Calu3 (cell line): Measurements from ENCODE around the gene PCNX1. TPM values are rescaled to one million over a fixed set of nuclear protein-coding genes. Genes with fewer than 3 reads are reported as not detected.

Experiments used
- BruUV-seq: library from RNA; stranded (reverse); fragments of 400-500 nt; replicated peaks from 2 replicates; lab custom pipeline; 2021; lab: Mats Ljungman, UMichigan
- CTCF ChIA-PET: fragments of 300-600 bp; sonication (Branson Sonifier 250); formaldehyde crosslinking; loops from one replicate; lab custom pipeline; 2022; ENCODE audit warnings: antibody characterized with exemption; lab: Charles Lee
- DNase-seq: peaks from one replicate; pipeline ENCODE4 v3.0.0; 2022
- H3K27ac Mint-ChIP-seq: one replicate; pipeline ENCODE4 v1.8.0; 2022; ENCODE audit warnings: mixed read lengths; ENCODE audit not compliant: unreplicated experiment
- H3K27me3 Mint-ChIP-seq: one replicate; pipeline ENCODE4 v1.8.0; 2022; ENCODE audit warnings: mixed read lengths; ENCODE audit not compliant: unreplicated experiment
- H3K36me3 Mint-ChIP-seq: one replicate; pipeline ENCODE4 v1.8.0; 2022; ENCODE audit warnings: mild to moderate bottlenecking, moderate library complexity, mixed read lengths; ENCODE audit not compliant: insufficient read depth, unreplicated experiment
- H3K4me1 Mint-ChIP-seq: one replicate; pipeline ENCODE4 v1.8.0; 2022; ENCODE audit warnings: mild to moderate bottlenecking, low read depth, mixed read lengths; ENCODE audit not compliant: unreplicated experiment
- H3K4me3 Mint-ChIP-seq: one replicate; pipeline ENCODE4 v1.8.0; 2022; ENCODE audit warnings: mild to moderate bottlenecking, low read depth, moderate library complexity, mixed read lengths; ENCODE audit not compliant: unreplicated experiment
- H3K9me3 Mint-ChIP-seq: one replicate; pipeline ENCODE4 v1.8.0; 2022; ENCODE audit warnings: low read depth, mixed read lengths; ENCODE audit not compliant: unreplicated experiment
- intact Hi-C: fragments of 100-400 bp; cut with micrococcal nuclease; formaldehyde crosslinking; loops from one replicate; pipeline ENCODE4 v1.10.0; 2022; ENCODE audit not compliant: unreplicated experiment
- total RNA-seq: library from RNA; stranded (reverse); gene quantifications from 2 replicates; pipeline ENCODE4 v1.2.3, GENCODE V29; 2022
- TF ChIP-seq, protein P1 (sequence below): fragments of 200-600 bp; IDR thresholded peaks from one replicate; pipeline ENCODE4 v1.8.0; 2022; ENCODE audit warnings: antibody characterized with exemption; ENCODE audit not compliant: unreplicated experiment

The PCNX1 gene
- total RNA-seq, 1 experiment from 2014 or later, result 34.1 TPM

DNA sequence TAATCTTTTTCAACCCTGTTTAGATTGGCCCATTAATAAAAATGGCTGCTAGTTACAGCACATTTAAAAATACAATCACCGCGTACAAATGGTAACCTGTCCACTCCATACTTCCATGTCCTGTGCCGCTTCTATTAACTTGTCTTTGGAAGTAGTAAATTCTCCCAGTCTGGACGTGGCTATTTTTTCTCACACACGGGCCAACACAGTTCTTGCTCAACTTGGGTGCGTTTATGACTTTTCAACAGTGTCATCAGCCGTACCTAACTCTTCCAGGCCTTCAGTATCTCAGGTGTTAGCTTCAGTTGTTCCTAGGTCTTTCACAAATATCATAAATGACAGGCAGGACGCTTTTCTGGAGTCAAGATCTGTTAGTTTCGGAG, 475 bp upstream of the PCNX1 start:
- CTCF ChIA-PET, result interaction anchor here (0.9 to 1.6 kb wide), 6 partner anchors 11 to 97 kb away, joined by 4 to 7 read pairs (median 6); partner anchors contain the start of gene MAP3K9
- Mint-ChIP-seq H3K36me3 (peaks cover 23% of the 10 kb centered on the region), H3K27ac (peak overlapping the region; percentile 81), H3K9me3 (no peaks in the 10 kb centered on the region), H3K4me1 (peaks cover 13% of the 10 kb centered on the region), H3K27me3 (no peaks in the 10 kb centered on the region), H3K4me3 (peak overlapping the region; percentile 89)
- TSS peak; percentile 91 for BruUV-seq
- no peak for DNase-seq
- TF ChIP-seq, protein P1, sequence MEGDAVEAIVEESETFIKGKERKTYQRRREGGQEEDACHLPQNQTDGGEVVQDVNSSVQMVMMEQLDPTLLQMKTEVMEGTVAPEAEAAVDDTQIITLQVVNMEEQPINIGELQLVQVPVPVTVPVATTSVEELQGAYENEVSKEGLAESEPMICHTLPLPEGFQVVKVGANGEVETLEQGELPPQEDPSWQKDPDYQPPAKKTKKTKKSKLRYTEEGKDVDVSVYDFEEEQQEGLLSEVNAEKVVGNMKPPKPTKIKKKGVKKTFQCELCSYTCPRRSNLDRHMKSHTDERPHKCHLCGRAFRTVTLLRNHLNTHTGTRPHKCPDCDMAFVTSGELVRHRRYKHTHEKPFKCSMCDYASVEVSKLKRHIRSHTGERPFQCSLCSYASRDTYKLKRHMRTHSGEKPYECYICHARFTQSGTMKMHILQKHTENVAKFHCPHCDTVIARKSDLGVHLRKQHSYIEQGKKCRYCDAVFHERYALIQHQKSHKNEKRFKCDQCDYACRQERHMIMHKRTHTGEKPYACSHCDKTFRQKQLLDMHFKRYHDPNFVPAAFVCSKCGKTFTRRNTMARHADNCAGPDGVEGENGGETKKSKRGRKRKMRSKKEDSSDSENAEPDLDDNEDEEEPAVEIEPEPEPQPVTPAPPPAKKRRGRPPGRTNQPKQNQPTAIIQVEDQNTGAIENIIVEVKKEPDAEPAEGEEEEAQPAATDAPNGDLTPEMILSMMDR, result no peak
- intact Hi-C loops, result loop anchor here (2.0 to 5.0 kb wide), 2 partner anchors 51 to 66 kb away; no protein-coding TSS in a partner anchor

DNA sequence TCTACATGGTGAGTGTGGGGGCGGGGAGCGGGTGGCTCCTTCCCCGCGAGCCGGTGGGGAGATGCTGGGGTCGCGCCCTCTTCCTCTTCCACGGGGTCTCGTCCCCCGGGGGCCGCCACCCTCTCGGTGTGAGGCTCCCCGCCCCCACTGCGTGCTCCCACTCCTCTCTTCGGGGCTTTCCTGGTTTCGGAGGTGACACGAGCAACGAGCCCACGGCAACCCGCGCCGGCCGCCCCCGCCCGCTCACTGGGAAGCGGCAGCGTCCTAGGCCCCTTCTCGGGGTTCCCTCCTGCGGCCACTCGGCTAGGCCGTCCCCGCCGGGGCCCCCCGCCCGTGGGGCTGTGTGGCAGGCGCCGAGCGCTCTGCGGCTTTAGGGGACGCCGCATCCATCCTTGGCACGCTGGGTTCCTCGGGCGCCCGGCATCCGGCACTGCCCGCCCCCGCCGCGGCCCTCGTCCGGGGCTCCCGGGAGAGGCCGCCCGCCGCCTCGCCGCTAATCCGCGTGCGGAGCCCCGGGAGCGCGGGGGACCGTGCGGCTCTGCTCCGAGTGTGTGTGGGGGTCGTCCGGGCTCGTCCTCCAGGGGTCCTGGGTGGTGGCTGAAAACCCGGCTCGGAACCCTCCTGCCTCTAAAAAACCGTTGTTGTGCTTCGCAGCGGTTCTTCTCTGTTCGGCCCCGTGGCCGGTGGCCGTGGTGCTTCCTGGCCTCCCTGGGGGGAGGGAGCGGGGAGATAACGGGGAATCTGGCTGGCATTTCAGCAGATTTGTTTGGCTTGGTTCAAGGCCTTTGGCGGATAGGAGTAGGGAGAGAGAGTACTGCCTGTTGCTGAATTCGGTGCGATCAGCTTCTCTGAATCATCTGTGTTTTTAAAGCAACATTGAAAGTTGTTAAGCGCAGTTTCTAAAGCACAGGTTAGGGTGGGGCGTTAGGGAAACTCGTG, 1.0 kb downstream of the PCNX1 start:
- H3K4me1 Mint-ChIP-seq, result peaks cover 22% of the 10 kb centered on the region
- CTCF ChIA-PET, result interaction anchor here (1.5 to 1.6 kb wide), 4 partner anchors 10 to 98 kb away, joined by 5 to 6 read pairs (median 6); partner anchors contain the start of gene MAP3K9
- peak; percentile 49 for DNase-seq
- intact Hi-C loops, result loop anchor here (2.0 to 5.0 kb wide), 2 partner anchors 49 to 65 kb away; no protein-coding TSS in a partner anchor
- H3K4me3 Mint-ChIP-seq, result peak overlapping the region; percentile 89
- H3K27ac Mint-ChIP-seq, result no peak overlapping the region
- BruUV-seq, result no TSS peak
- no peaks in the 10 kb centered on the region for H3K9me3 Mint-ChIP-seq
- no peaks in the 10 kb centered on the region for H3K27me3 Mint-ChIP-seq
- peaks cover 23% of the 10 kb centered on the region for H3K36me3 Mint-ChIP-seq
- TF ChIP-seq, protein P1, result no peak

- Mint-ChIP-seq H3K36me3 (peaks cover 23% of the 10 kb centered on the region), H3K27ac (no peak overlapping the region), H3K4me1 (peaks cover 22% of the 10 kb centered on the region), H3K27me3 (no peaks in the 10 kb centered on the region), H3K9me3 (no peaks in the 10 kb centered on the region), H3K4me3 (peak overlapping the region; percentile 89)
- TF ChIP-seq, protein P1, result no peak
- TSS peak; percentile 64 for BruUV-seq
- CTCF ChIA-PET, result no interaction called here
- no peak for DNase-seq
- intact Hi-C loops, result loop anchor here (5.0 kb wide), 1 partner anchor 48 kb away; no protein-coding TSS in a partner anchor
Measured at GRCh38 chr14:70908935-70909641, 1.8 kb downstream of the PCNX1 start.
